WTC11 (cell line): ENCODE measurements around the gene SLC12A4.

Experiments used
- ATF1 ChIP-seq: sonication (generic); formaldehyde crosslinking; IDR thresholded peaks from 2 replicates; pipeline ENCODE4 v1.8.1; 2023; ENCODE audit warnings: mild to moderate bottlenecking, moderate library complexity, missing genetic modification reagents
- JUN ChIP-seq: sonication (generic); formaldehyde crosslinking; IDR thresholded peaks from 2 replicates; pipeline ENCODE4 v1.8.0; 2023; ENCODE audit warnings: mild to moderate bottlenecking, missing genetic modification reagents
- NR1H2 ChIP-seq: sonication (generic); formaldehyde crosslinking; IDR thresholded peaks from 2 replicates; pipeline ENCODE4 v1.9.0; 2021; ENCODE audit warnings: mild to moderate bottlenecking, moderate library complexity, missing genetic modification reagents
- SMAD4 ChIP-seq: sonication (generic); formaldehyde crosslinking; IDR thresholded peaks from 2 replicates; pipeline ENCODE4 v1.8.0; 2022; ENCODE audit warnings: mild to moderate bottlenecking, missing genetic modification reagents
- ZNF423 ChIP-seq: fragments of 250-450 bp; sonication (Bioruptor Pico); IDR thresholded peaks from 2 replicates; pipeline ENCODE4 v2.1.2; 2022; ENCODE audit warnings: mild to moderate bottlenecking, moderate library complexity
- TF ChIP-seq, protein P1 (sequence below): fragments of 200-600 bp; IDR thresholded peaks from 2 replicates; pipeline ENCODE4 v1.8.0; 2022; ENCODE audit warnings: antibody characterized with exemption
- TF ChIP-seq, protein P2 (sequence below): sonication (generic); formaldehyde crosslinking; IDR thresholded peaks from 2 replicates; pipeline ENCODE4 v1.8.1; 2023; ENCODE audit warnings: mild to moderate bottlenecking, missing genetic modification reagents
- TF ChIP-seq, protein P3 (sequence below): sonication (generic); formaldehyde crosslinking; IDR thresholded peaks from 2 replicates; pipeline ENCODE4 v1.8.1; 2022; ENCODE audit warnings: low read depth, mild to moderate bottlenecking, moderate library complexity, missing genetic modification reagents, borderline replicate concordance
- TF ChIP-seq, protein P4 (sequence below): sonication (generic); formaldehyde crosslinking; IDR thresholded peaks from 2 replicates; pipeline ENCODE4 v1.8.1; 2023; ENCODE audit warnings: mild to moderate bottlenecking, missing genetic modification reagents, moderate library complexity
- TF ChIP-seq, protein P5 (sequence below): sonication (generic); formaldehyde crosslinking; IDR thresholded peaks from 2 replicates; pipeline ENCODE4 v1.8.0; 2022; ENCODE audit warnings: mild to moderate bottlenecking, missing genetic modification reagents
- TF ChIP-seq, protein P6 (sequence below): sonication (generic); formaldehyde crosslinking; conservative IDR thresholded peaks from 2 replicates; pipeline ENCODE4 v1.8.1; 2022; ENCODE audit warnings: mild to moderate bottlenecking, missing genetic modification reagents
- TF ChIP-seq, protein P7 (sequence below): fragments of 250-450 bp; sonication (Bioruptor Pico); IDR thresholded peaks from 2 replicates; pipeline ENCODE4 v1.8.0; 2021; ENCODE audit warnings: mild to moderate bottlenecking

DNA sequence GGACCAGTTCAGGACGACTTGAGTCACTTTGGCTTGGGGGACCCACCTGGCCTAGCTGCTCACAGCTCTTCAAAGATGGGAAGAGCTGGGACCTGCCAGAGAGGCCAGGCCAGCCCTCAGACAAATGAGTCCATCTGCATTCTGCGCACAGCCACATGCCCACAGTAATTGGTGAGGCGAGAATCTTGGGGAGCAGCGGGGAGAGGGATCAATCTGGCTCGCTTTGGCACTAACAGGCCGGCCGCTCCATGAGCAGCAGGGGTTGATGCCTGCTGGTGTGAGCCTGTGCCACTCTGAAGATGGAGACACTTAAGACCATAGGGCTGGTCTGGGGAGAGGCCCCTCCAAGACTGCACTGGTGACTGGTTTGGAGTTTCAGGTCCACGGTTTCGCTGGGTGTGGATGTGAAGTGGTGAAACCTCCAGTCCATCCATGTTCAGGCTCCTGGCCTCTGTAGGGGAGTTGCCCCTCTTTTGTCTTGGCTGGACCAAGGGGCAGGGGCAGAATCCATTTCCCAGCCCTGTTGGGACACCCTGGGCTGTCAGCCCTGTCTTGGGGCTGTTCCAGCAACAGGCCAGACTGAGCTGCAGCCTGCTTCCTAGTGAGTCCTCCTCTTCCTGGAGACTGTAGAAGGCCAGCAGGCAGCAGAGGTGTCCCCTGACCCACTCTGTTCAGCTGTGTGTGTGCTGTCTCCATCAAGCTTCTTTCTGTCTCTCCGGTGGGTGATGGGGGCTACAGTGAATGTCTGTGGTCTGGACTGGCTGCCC lies 44.1 kb downstream of the SLC12A4 start:
- TF ChIP-seq, protein P1, sequence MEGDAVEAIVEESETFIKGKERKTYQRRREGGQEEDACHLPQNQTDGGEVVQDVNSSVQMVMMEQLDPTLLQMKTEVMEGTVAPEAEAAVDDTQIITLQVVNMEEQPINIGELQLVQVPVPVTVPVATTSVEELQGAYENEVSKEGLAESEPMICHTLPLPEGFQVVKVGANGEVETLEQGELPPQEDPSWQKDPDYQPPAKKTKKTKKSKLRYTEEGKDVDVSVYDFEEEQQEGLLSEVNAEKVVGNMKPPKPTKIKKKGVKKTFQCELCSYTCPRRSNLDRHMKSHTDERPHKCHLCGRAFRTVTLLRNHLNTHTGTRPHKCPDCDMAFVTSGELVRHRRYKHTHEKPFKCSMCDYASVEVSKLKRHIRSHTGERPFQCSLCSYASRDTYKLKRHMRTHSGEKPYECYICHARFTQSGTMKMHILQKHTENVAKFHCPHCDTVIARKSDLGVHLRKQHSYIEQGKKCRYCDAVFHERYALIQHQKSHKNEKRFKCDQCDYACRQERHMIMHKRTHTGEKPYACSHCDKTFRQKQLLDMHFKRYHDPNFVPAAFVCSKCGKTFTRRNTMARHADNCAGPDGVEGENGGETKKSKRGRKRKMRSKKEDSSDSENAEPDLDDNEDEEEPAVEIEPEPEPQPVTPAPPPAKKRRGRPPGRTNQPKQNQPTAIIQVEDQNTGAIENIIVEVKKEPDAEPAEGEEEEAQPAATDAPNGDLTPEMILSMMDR, result no peak
- TF ChIP-seq, protein P2, sequence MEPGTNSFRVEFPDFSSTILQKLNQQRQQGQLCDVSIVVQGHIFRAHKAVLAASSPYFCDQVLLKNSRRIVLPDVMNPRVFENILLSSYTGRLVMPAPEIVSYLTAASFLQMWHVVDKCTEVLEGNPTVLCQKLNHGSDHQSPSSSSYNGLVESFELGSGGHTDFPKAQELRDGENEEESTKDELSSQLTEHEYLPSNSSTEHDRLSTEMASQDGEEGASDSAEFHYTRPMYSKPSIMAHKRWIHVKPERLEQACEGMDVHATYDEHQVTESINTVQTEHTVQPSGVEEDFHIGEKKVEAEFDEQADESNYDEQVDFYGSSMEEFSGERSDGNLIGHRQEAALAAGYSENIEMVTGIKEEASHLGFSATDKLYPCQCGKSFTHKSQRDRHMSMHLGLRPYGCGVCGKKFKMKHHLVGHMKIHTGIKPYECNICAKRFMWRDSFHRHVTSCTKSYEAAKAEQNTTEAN (CRISPR knock-in tag), result no peak
- TF ChIP-seq, protein P3, sequence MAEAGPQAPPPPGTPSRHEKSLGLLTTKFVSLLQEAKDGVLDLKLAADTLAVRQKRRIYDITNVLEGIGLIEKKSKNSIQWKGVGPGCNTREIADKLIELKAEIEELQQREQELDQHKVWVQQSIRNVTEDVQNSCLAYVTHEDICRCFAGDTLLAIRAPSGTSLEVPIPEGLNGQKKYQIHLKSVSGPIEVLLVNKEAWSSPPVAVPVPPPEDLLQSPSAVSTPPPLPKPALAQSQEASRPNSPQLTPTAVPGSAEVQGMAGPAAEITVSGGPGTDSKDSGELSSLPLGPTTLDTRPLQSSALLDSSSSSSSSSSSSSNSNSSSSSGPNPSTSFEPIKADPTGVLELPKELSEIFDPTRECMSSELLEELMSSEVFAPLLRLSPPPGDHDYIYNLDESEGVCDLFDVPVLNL (CRISPR knock-in tag), result no peak
- TF ChIP-seq, protein P4, sequence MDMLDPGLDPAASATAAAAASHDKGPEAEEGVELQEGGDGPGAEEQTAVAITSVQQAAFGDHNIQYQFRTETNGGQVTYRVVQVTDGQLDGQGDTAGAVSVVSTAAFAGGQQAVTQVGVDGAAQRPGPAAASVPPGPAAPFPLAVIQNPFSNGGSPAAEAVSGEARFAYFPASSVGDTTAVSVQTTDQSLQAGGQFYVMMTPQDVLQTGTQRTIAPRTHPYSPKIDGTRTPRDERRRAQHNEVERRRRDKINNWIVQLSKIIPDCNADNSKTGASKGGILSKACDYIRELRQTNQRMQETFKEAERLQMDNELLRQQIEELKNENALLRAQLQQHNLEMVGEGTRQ, result no peak
- TF ChIP-seq ATF1, result no peak
- no peak for TF ChIP-seq JUN (CRISPR knock-in tag)
- no peak for TF ChIP-seq SMAD4 (CRISPR knock-in tag)
- TF ChIP-seq, protein P5, sequence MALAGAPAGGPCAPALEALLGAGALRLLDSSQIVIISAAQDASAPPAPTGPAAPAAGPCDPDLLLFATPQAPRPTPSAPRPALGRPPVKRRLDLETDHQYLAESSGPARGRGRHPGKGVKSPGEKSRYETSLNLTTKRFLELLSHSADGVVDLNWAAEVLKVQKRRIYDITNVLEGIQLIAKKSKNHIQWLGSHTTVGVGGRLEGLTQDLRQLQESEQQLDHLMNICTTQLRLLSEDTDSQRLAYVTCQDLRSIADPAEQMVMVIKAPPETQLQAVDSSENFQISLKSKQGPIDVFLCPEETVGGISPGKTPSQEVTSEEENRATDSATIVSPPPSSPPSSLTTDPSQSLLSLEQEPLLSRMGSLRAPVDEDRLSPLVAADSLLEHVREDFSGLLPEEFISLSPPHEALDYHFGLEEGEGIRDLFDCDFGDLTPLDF (CRISPR knock-in tag), result no peak
- TF ChIP-seq NR1H2 (CRISPR knock-in tag), result no peak
- TF ChIP-seq ZNF423, result no peak
- TF ChIP-seq, protein P6, sequence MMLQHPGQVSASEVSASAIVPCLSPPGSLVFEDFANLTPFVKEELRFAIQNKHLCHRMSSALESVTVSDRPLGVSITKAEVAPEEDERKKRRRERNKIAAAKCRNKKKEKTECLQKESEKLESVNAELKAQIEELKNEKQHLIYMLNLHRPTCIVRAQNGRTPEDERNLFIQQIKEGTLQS, result no peak
- TF ChIP-seq, protein P7, sequence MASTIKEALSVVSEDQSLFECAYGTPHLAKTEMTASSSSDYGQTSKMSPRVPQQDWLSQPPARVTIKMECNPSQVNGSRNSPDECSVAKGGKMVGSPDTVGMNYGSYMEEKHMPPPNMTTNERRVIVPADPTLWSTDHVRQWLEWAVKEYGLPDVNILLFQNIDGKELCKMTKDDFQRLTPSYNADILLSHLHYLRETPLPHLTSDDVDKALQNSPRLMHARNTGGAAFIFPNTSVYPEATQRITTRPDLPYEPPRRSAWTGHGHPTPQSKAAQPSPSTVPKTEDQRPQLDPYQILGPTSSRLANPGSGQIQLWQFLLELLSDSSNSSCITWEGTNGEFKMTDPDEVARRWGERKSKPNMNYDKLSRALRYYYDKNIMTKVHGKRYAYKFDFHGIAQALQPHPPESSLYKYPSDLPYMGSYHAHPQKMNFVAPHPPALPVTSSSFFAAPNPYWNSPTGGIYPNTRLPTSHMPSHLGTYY, result no peak
